D721Med (cell line): ENCODE measurements around the gene NKAIN1.
"Not testable (repeated sequence)": the region's sequence is repeated elsewhere in the genome, so short reads cannot be mapped to it uniquely, and the experiment has no call there.

Experiments used
- DNase-seq: peaks from one replicate; pipeline ENCODE4 v3.0.0; 2011; ENCODE audit warnings: low spot score; ENCODE audit not compliant: insufficient read length
- FAIRE-seq: peaks from 2 replicates; lab custom pipeline; 2011; peaks lifted over from hg19 to GRCh38; lab: Jason Lieb, UNC
- CTCF ChIP-seq: IDR thresholded peaks from 2 replicates; pipeline ENCODE4 v1.5.1; 2012; ENCODE audit warnings: mild to moderate bottlenecking, control low read depth; ENCODE audit not compliant: insufficient read depth; ENCODE audit errors: missing control alignments

The NKAIN1 gene

GRCh38 chr1:31263408-31263807 is 23.7 kb upstream of the NKAIN1 start:
- TF ChIP-seq CTCF = no peak
- no peak for DNase-seq
- no peak for FAIRE-seq

GRCh38 chr1:31262393-31262792 is 22.7 kb upstream of the NKAIN1 start:
- not testable (repeated sequence) for FAIRE-seq, DNase-seq

- no peak for FAIRE-seq
- no peak for DNase-seq
- TF ChIP-seq CTCF = no peak
These were observed 22.2 kb upstream of the NKAIN1 start for GRCh38 chr1:31261916-31262315.

- DNase-seq = no peak
- no peak for FAIRE-seq
- no peak for TF ChIP-seq CTCF
These were observed 20.1 kb upstream of the NKAIN1 start for GRCh38 chr1:31259746-31260145.

GRCh38 chr1:31258581-31258980 is 18.9 kb upstream of the NKAIN1 start:
- FAIRE-seq = no peak
- no peak for DNase-seq
- TF ChIP-seq CTCF = no peak

- DNase-seq = no peak
- no peak for TF ChIP-seq CTCF
- no peak for FAIRE-seq
These were observed 17.5 kb upstream of the NKAIN1 start for GRCh38 chr1:31257213-31257612.

GRCh38 chr1:31249854-31250253 is 10.2 kb upstream of the NKAIN1 start:
- FAIRE-seq (no peak), DNase-seq (no peak)
- TF ChIP-seq CTCF = no peak

- FAIRE-seq = no peak
- no peak for DNase-seq
- no peak for TF ChIP-seq CTCF
These were observed 8.6 kb upstream of the NKAIN1 start for GRCh38 chr1:31248276-31248675.
